Midbrain (tissue), 1 donor: ENCODE data around the gene KAZN.

Experiments
- DNase-seq: peaks from one replicate; lab custom pipeline; 2025; lab: John Stamatoyannopoulos, UW

Gene KAZN

DNA sequence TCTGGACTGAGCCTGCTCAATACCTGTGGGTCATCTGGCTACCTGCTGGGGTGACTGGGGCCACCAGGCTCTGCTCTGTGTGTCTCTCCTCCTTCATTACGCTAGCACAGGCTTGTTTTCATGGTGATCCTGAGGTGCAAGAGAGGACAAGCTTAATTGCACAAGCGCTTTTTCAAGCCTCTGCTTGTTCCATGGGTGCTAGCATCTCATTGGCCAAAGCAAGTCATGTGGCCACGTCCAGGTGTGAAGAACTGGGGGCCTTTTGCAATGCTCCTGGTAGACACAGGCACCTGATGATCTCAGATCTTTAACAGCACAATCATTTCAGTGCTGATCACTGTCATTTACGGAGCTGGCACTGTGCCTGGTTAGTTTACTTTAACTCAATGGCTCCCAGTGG is 114.6 kb downstream of the KAZN start:
- DNase-seq: no peak

DNA sequence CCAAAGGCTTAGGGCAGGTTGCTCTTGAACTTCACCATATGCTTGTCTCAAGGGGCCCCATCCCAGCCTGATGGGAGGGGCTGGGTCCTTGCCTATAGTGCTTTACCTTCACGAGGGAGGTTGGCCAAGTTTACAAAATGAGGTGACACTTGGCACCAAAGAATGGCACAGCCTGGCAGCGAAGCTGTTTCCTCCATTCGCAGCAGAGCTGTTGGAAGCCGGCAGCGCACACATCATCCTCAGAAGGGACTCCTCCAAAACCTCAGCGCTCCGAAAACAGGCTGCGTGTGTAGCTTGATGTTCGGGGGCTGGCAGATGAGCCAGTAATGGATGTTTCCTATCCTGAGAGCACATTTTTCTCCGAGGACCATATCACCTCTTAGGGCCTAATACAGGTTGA is 116.8 kb downstream of the KAZN start:
- DNase-seq: no peak

DNA sequence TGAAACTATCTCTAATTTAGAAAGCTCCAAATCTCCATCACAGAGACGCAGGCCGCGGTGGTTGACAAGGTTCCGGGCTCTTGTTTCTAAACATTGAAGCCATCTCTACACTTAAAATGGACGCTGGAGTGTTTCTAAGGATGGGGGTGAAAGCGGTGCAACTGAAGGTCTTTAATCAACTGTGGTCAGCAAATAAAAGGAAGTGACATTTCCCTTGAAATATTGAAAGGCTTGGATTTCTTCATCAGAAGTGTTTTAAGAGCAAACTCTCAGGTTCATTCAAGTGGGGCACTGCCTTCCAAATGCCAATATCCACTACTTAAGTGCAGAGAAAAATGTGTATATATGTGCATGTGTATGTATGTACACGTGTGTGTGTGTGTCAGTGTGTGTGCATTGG is 117.3 kb downstream of the KAZN start:
- no peak for DNase-seq

DNA sequence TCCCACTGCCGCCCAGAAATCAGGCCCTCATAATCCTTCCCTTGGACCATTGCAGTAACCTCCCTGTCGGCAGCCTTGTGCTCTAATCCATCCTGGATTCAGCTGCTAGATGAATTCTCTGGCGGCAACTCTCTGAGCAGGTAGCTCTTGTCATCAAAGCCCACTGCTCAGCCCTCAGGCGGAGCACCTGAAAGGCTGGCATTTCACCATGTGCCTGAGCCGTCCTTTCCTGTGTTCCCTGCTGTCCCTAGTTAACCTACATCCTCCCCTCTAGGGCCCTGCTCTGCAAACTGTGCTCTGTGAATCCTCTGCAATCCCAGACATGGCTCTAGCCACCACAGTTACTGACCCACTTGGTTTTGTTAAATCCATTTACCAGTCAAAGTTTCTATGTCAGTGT is 118.0 kb downstream of the KAZN start:
- DNase-seq: no peak

DNA sequence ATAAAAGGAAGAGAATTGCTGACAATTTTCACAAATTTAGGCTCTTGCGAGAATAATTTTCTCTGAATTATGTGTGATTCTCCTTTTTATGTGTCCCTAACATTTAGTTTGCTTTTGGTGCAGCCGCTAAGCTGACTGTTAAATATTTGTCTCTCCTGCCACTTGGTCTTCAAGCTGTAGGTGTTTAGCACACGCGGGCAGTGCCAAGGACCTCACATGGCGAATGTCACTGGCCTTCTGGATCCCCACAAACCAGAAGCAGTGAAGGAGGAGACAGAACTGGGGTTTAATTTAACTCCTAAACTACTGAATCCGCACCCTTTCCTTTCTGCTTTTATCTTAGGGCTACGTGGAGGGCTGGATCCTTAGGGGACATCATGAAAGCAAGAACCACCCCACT is 120.0 kb downstream of the KAZN start:
- DNase-seq: no peak

DNA sequence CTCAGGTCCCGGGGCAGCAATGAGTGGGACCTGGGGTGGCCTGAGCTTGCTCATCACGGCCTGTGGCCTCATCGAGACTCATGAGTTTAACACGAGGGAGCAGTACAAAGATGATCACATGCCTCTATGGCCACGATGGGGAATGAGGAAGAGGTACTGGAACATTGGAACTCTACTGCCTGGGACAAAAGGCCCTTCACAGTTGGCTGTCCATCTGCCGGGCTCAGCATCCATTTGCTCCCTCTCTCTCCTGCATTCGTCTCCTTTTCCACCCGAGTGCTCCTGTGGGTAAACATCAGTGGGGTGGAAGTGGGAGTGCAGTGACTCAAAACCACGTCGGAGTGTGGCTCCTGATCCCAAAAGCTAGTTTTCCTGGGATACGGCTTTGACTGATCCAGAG is 124.9 kb downstream of the KAZN start:
- no peak for DNase-seq

DNA sequence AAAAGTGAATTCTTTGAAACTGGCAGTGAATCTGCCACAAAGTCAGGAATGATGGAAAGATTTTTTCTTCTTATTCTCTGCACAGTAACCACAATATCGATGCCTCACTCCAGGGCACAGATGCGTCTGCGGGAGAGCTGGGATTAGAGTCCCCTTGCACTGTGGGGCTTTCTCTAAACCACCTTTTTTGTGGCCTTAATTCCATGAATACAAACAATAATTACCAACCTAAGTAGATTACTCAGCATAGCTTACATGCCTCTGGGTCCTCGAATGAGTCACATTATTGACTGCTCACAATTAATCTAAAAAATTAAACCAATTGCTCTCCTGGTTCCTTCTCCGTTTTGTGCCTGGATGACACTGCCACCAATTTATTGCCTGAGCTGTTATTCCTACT is 125.8 kb downstream of the KAZN start:
- no peak for DNase-seq

DNA sequence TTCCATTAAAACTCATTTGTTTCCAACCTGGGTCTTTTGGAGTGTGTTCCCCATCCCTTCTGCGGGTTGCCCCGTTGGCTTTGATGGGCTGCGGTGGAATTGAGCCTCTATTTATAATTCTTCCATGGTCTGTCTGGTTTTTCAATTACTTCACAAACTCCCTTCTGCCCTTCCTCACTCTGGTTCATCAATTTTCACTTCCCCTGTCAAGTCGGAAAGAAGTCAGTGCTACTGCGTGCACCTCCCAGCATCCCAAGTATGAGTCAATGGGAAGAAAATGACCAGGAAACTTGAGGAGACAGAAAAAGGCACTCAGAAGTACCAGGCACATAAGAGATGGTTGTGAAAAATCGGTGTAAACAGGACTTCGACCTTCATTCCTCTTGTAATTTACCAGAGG is 126.2 kb downstream of the KAZN start:
- no peak for DNase-seq

DNA sequence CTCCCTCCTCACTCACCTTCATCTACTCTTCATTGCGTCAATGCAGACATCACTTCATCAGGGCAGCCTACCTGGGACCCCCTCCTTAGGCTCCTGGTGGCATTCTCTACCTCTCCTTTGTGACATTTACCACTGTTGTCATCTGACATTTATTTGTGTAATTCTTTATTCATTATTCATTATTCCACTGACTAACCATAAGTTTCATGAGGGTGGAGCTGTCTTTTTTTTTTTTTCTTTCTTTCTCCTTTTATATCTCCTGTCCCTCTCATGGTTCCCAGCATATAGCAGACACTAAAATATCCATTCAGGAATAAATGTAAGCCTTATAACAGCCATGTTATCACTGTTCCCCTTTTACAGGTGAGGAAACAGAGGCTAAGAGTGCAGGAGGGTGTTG is 126.8 kb downstream of the KAZN start:
- no peak for DNase-seq

DNA sequence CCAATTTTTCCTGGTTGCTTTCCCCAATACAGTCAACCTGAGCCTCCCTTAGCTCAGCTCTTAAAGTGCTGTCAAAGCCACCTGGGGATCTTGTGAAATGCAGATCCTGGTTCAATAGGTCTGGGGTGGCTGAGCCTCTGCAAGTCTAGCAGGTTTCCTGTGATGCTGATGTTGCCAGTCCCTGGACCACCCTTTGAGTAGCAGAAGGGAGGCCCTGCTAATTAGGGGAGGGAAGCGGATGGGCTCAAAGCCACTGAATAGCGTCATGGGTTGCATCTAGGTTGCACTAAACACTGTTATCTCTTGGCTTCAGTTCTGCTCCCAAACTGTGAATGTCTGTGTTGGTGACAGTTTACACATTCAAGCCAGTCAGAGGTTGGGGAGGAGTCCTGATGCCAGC is 127.2 kb downstream of the KAZN start:
- DNase-seq: no peak

DNA sequence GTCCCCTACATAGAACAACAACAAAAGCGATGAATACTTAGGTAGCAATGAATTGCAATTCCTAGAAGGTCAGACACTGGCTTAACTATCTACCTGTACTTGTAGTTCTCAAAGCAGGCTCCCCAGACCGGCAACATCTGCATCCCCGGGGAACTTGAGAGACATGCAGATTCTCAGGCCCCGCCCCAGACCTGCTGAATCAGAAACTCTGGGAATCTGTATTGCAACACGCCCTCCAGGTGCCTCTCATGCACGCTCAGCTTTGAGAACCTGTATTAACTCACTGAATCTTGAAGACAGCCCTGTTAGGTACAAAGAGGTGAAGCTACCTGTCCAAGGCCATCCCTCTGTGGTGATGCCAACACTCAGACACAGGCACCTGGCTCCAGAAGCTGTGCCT is 128.1 kb downstream of the KAZN start:
- no peak for DNase-seq

DNA sequence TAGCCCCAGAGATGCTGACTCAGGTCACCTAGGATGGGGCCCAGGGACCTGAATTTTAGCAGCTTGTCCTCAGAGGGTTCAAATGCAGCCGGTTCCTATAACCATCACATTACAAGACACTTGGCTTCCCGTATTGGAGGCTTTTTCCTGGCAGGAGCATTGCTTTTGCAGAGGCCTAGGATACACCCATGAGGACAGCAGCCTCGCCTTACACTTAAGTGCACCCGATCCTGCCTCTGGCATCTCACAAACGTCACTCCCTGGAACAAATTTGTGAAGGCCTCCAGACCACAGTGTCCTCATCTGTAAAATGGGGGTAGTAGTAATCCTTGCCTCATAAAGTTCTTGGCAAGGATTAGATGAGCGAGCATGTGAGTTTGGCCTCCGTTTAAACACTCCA is 130.0 kb downstream of the KAZN start:
- DNase-seq: no peak

DNA sequence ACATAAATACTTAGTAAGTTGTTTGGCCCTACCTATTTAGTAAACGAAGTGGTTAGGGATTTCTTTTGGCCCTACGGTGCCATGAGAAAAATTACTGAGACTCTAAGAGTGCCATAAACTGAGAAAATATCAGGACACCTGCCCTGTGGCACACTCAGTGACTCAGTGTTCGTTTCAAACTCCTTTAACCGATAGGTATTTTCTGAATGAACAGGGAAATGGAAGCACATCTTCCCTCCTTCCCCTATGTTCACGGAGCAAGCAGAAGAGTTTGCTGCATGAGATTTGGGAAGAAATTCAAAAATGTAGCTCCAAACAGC is 134.2 kb downstream of the KAZN start:
- no peak for DNase-seq

DNA sequence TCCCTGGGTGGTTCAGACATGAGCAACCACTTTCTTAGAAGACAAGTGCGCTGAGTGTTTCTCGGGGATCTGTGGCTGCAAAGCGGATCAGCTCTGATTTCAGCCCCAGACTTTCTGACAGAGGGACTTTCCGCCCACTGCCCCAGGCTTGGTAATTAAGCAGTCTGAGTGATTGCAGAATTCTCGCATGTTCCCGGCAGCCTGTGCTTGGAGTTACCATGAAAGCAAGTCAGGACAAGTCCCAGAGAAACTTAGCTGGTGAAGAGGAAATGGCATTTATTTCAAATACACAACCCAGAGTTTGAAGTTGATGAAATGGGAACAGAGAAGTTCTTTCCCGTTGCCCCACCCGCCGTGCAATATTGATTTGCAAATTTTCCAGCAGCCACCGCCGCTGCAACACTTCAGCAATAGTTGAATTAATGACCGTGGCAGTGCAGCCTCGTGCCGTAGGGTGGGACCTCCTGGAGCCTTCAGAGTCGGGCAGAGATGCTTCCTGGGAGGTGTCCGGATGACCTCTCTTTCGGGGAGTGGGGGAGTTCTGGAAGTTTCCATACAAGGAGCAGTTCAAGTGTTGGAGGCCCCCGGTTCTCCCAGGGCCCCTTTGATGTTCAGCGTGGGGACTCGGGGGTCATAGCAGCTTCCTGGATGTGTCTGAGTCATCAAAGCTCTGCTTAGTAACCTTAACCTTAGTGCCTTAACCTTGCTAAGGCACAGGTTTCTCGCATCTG is 134.7 kb downstream of the KAZN start:
- no peak for DNase-seq

DNA sequence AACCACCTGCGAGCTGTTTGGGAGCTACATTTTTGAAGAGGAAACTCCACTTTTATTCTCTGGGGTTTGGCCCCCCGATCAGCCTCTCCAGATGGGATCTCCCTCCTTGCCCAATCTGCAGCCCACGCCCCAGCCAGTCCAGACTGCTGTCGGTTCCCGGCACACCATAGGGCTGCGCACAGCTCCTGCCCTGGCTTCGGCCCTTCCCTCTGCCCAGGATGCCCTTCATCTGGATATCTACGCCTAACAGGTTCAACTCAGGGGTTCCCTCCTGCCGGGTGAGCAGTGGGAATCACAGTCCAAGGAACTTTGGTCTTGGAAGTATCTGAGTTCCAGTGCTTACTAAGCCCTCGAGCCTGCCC is 135.3 kb downstream of the KAZN start:
- no peak for DNase-seq

DNA sequence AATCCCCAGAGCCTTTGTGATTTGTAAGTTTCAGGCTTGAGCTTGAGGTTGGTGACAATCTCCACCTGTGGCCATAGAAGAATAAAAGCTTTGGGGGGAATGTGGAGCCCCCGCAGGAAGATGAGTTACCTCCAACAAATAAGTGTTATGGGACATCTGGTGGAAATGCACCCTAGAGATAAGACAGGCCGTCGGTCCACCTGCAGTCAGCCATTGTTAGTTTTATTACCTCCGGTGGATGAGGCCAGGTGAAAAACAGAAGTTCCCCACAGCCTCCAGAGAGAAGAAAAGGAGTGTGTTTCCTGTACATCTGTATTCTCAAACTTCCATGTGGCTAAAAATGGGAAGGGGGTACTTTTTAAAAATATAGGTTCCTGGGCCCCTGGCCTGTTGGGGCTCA is 137.4 kb downstream of the KAZN start:
- DNase-seq: no peak

DNA sequence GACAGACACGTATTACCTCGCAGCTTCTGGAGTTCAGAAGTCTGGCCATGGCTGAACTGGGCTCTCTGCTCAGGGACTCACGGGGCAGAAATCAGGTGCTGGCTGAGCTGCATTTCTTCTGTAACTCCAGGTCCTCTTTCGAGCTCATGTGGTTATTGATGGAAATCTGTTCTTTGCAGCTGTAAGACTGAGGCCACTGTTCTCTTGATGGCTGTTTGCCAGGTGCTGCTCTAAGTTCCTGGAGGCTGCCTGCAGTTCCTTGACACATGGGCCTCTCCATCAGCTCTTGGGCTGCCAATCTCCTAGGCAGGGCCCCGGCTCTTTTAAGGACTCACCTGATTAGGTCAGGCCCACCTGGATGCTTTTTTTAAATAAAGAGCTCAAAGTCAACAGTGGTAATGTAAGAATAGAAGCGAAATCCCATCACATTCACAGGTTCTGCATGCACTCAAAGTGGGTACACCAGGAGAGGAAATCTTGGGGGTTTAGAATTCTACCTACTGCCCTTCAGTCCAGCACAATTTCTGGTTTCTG is 139.1 kb downstream of the KAZN start:
- no peak for DNase-seq

DNA sequence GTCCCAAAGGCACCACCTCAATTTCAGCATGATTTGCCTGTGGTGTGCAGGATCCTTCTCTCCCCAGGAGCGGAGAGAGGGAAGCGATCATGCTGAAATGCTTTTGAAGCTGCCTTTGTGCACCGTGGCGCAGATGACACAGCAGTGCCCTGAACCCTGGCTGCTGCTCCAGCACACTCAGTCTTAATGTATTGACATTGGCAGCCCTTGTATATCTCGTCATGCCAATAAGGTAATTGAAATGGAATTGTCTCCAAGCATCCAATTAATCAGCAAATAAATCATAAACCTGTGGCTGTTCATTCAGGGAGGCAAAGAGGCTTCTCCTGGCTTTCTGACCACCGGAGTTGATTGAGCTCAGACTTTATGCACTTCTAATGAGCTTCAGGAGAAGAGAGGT is 139.8 kb downstream of the KAZN start:
- DNase-seq: no peak

DNA sequence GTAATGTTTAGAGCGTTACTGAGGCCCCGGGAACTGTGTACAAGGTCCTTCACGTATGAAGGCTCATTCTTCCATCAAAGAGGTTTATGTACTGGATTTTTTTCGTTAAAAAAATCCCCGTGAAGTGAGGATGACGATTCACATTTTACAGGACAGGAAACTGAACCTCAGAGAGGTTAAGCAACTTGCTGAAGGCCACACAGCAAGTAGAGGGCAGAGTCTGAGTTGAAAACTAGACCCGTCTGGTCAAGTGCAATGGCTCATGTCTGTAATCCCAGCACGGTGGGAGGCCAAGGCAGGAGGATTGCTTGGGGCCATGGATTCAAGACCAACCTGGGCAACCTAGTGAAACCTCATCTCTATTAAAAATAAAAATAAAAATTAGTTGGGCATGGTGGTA is 140.2 kb downstream of the KAZN start:
- no peak for DNase-seq

DNA sequence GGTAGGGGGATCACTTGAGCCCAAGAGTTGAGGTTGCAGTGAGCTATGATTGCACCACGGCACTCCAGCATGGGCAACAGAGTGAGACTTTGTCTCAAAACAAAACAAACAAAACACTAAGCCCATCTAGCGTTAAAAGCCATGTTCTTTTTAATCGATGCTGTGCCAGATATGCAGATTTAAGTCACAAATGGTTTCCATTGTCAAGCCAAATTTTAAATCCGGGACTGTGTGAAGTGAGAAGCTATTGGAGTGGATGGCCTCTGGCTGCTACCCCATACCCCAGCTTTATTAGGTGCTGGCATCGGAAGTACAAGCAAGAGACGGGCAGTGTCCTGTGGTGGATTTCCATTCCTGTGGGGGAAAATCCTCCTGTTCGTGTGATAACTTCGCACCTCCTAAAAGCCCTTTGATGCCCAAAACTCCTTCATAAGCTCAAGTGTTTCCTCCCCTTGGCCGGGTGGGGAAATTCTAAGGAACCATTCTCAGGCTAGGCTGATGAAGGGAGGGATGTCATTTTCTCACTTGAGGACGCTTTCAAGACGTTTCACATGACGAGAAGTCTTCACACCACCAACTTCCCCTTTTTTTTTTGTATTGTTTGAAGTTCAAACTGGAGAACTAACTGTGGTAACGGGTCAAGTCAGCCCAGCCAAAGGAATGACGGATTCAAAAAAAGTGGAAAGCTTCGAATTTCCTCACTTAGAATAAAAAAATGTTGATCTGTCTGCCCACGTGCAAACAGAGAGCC is 140.8 kb downstream of the KAZN start:
- DNase-seq: no peak

DNA sequence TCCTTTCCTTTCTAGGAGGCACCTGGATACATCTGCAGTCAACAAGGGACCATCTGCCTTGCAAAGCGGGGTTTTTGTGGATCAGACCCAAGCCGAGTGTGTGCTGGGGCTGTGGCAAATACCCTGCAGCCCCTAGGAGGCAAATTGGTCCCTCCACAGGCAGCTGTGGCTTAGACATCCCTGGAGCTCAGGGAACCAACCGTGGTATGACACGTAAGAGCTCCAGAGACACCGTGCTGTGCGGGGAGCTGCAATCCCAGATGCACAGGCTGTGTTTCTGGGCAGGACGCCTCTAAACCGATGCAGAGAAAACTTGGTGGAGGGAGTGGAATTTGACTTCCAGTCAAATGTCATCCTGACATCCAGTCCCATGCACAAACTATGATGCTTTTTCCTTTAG is 141.5 kb downstream of the KAZN start:
- no peak for DNase-seq

DNA sequence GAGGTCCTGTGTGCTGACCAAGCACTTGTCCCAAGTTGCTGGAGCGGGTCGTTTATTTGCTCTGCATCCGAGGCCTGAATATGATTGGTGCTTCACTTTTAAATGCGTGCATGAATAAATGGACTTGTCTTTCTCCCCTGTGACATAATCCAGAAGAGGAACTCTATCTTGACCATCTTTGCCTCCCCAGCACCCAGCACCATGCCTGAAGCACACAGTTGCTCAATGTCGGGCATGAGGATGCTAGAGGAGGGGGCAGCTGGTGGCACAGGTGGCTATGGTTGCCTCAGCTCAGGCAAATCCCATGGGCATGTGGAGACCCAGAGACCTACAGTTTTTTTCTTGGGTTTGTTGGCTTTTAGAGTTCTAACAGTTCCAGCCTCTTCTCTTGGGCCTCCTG is 142.6 kb downstream of the KAZN start:
- DNase-seq: no peak

DNA sequence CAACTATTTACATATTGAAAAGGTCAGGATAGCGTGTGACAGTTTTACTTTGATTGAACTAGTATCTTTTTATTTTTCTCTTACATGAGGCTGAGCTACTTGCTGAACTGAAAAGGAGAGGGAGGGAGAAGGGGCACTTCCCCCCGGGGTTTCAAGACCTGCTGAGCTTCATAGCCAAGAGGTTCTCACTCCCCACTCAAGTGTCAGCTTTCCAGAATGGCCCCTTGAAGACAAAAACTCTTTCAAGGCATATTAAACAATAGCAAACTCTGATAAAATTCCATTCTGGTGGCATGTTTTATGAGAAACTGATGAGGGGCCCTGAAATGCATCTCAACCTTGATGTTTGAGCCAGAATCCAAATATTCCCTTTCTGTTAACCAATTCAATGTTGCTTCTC is 143.0 kb downstream of the KAZN start:
- no peak for DNase-seq
